WERI-Rb-1 (cell line): ENCODE results near the gene GAREM1.

Experiments
- DNase-seq: peaks from one replicate; pipeline ENCODE4 v3.0.0-alpha.2; 2020
- H3K27ac ChIP-seq: fragments of 250-450 bp; sonication (Bioruptor Pico); 2 replicates; pipeline ENCODE4 v1.5.1; 2020; ENCODE audit warnings: mild to moderate bottlenecking, moderate library complexity
- H3K27me3 ChIP-seq: fragments of 250-450 bp; sonication (Bioruptor Pico); 2 replicates; pipeline ENCODE4 v1.5.1; 2021; ENCODE audit warnings: mild to moderate bottlenecking, low read depth, moderate library complexity; ENCODE audit not compliant: insufficient read depth, severe bottlenecking
- H3K36me3 ChIP-seq: fragments of 250-450 bp; sonication (Bioruptor Pico); 2 replicates; pipeline ENCODE4 v1.5.1; 2020; ENCODE audit warnings: mild to moderate bottlenecking, moderate library complexity
- H3K4me3 ChIP-seq: 2 replicates; pipeline ENCODE4 v1.5.1; 2011; ENCODE audit warnings: low read depth, mild to moderate bottlenecking, control low read depth, low read length
- H3K9me3 ChIP-seq: fragments of 250-450 bp; sonication (Bioruptor Pico); 2 replicates; pipeline ENCODE4 v1.5.1; 2021; ENCODE audit warnings: mild to moderate bottlenecking, moderate library complexity; ENCODE audit not compliant: severe bottlenecking
- CTCF ChIP-seq: IDR thresholded peaks from 2 replicates; pipeline ENCODE4 v1.5.1; 2011; ENCODE audit warnings: low read depth, mild to moderate bottlenecking, control low read depth, inconsistent platforms, low read length

Gene GAREM1

DNA sequence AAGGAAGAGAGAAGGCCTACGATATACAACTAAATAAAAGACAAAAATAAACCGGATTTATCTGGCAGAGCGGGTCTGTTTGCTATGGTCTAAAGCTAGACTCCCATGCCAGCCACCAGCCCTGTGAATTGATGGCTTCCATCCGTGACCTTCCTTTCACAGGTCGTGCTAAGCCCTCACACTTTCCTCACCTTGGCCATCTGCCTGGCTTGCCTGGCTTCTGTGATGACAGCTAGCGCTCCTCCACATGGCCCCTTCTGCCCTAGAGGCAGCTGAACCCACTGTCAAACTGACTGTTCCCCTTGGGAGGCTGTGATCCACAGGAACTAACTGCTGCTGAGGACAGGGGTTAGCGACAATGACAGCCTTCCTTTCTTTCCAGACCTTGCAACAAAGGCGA is 32.5 kb downstream of the GAREM1 start:
- DNase-seq: peak; percentile 6

DNA sequence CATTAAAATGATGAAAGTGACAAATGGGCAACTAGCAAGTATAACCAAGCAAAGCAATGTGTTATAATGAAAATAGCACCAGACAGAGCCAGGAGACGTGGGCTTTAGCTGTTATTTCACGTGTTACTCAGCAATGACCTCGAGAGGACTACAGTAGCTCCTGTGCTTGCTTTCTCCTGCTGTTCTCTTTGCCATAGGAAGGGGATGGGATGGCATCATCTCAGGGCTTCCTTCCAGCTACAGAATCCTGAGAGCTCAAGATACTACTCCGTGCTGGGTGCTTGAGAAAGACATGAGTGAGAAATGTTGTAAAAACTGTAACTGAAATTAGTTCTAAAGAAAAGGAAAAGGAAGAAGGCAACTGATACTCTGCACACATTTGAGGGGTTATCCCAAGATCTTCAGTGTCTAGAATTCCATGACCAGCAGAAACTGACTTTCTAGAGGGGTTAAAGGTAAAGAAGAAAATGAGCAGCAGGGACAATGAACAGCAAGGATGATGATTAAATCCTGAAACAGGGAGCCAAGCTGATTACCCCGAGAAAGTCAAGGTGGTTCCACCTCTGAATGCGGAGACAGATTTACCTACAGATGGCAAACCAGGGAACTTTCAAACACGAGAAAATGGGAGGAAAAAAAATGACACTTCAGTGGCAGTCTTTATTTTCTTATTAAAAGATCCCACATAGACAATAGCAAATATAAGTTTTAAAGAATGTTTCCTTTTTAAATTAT is 33.4 kb downstream of the GAREM1 start:
- no peak overlapping the region for H3K4me3 ChIP-seq
- TF ChIP-seq CTCF: no peak
- DNase-seq: no peak
- H3K27me3 ChIP-seq: peaks cover 77% of the 10 kb centered on the region
- no peaks in the 10 kb centered on the region for H3K9me3 ChIP-seq
- no peaks in the 10 kb centered on the region for H3K36me3 ChIP-seq
- H3K27ac ChIP-seq: no peak overlapping the region

More for the DNA sequence above, 32.5 kb downstream of the GAREM1 start:
- Histone ChIP-seq H3K27me3 (peaks cover 78% of the 10 kb centered on the region), H3K27ac (no peak overlapping the region), H3K4me3 (no peak overlapping the region), H3K9me3 (no peaks in the 10 kb centered on the region), H3K36me3 (no peaks in the 10 kb centered on the region)
- TF ChIP-seq CTCF: no peak

- TF ChIP-seq CTCF: no peak
- no peaks in the 10 kb centered on the region for H3K36me3 ChIP-seq
- DNase-seq: no peak
- H3K27me3 ChIP-seq: peaks cover 73% of the 10 kb centered on the region
- no peak overlapping the region for H3K4me3 ChIP-seq
- peaks cover 4% of the 10 kb centered on the region for H3K9me3 ChIP-seq
- no peak overlapping the region for H3K27ac ChIP-seq
Observed at GRCh38 chr18:32435631-32436500, 34.8 kb downstream of the GAREM1 start.

GRCh38 chr18:32431753-32432152 is 38.9 kb downstream of the GAREM1 start:
- no peak for DNase-seq
- Histone ChIP-seq H3K27ac (no peak overlapping the region), H3K27me3 (peaks cover 64% of the 10 kb centered on the region), H3K9me3 (peaks cover 4% of the 10 kb centered on the region), H3K36me3 (no peaks in the 10 kb centered on the region), H3K4me3 (no peak overlapping the region)
- no peak for TF ChIP-seq CTCF

GRCh38 chr18:32429402-32429801 is 41.3 kb downstream of the GAREM1 start:
- peaks cover 59% of the 10 kb centered on the region for H3K27me3 ChIP-seq
- no peak for TF ChIP-seq CTCF
- H3K4me3 ChIP-seq: no peak overlapping the region
- peaks cover 4% of the 10 kb centered on the region for H3K9me3 ChIP-seq
- H3K36me3 ChIP-seq: no peaks in the 10 kb centered on the region
- no peak overlapping the region for H3K27ac ChIP-seq
- DNase-seq: no peak
